Measurements from ENCODE around the gene C16orf95. TPM values are rescaled to one million over a fixed set of nuclear protein-coding genes. Genes with fewer than 3 reads are reported as not detected.
"Not testable (repeated sequence)": the region's sequence is repeated elsewhere in the genome, so short reads cannot be mapped to it uniquely, and the experiment has no call there.

C16orf95 gene
- polyA plus RNA-seq, 3 donors, result 5.3 to 5.4 (median 5.4) TPM

DNA sequence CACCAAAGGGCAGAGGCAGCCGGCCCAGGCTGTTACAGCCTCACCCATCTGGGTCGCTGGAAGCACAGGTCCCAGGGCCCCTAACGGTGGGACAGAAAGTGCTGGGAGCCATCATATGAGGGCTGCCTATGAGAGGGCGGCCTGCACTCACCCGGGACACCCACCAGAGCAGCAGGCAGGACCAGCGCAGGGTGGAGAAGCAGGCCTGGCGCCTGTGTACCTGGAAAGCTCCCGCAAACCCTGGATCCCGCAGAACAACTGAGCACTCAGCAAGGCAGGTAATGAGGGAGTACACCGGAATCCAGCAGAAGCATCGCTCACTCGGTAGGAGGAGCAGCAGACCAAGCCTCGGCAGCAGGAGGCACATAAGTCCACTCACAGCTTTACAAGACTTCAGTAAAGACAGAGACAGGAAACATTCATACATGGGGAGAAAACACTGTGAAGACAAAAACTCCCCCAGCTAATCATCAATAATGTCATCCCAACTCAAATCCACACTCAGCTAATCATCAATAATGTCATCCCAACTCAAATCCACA is 31.5 kb upstream of the C16orf95 start:
- no peak for DNase-seq

DNA sequence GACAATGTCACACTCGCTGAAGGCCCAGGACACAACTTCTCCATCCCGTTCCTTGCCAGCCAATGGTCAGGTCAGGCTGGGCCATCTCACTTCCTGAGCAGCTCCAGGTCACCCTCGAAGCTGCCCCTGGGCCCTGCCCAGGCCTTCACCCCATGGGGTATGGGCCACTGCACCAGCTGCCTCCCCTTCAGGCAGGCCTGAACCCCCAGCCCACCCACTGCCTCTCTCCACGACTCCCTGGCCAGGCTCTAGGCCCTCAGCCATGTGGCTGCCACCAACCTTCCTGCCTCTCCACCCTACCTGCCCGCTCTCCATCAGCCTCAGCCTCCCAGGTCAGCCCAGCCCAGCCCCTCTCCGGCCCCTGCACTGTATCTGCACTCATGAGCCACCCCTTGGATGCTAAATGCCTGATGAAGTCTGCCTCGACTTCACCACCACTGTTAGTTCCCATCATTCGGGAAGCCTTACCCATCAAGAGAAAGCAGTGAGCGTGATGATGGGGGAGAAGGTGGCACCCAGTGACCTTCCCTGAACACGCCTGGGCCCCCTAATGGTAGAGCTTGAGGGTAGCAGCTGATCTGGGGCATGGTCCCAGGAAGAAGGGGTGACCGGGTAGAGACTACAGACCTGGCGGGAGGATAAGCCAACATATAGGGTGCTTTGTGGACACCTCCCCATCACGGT is 30.9 kb upstream of the C16orf95 start:
- no peak for DNase-seq

DNA sequence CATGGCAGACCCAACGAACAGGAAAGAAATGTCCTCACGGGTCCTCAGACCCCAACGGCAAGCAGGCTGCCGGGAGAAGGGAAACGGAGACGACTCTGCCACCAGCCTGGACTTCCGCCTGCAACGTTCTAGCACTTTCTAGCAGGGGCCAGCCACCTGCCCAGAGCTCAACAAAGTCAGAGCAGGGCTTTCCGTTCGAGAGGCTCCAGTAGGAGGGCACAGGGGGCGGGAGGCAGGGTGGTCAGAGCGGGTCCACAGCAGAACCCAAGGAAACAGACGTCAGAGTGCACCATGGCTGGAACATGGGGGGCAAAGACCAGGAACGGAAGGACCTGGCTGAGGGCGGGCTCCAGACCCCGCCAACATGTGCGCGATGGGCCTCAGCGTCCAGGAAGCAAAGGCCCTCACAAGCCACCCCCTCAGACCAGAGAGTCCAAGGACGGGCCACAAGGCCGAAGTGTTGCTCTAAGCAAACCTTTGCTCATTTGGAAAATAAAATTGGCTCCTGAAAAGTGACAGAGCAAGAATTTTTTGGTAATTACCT is 29.4 kb upstream of the C16orf95 start:
- DNase-seq, result no peak

DNA sequence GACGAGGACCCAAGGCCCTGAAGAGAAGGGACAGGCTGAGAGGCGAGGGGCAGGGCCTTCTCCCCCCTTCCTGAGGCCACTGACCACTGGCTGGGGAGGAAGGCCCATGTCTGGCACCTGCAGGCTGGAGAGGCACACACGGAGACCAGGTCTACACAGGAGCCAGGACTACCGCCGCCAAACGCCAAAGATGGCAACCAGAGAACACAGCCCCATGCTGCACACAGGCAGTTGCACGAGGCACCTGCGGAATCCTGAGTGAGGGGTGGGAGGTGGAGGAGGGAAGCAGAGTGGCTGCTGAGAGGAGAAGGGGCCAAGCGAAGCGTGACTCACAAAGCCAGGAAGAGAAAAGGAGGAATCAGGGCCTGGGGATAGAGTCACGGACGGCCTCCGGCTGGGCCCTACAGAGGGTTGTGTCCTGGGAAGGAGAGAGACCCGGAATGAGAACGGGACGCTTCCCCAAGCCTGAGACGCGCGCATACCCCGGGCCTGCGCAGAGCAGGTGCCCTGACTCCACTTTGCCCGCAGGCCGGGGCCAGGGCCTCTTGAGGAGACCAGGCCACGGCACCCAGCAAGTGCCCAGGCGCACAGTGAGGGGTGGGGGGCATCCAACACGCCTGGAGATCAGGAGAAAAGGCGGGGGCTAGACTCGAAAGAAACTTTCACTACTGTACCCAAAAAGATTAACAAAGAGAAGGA is 28.7 kb upstream of the C16orf95 start:
- DNase-seq, result no peak

DNA sequence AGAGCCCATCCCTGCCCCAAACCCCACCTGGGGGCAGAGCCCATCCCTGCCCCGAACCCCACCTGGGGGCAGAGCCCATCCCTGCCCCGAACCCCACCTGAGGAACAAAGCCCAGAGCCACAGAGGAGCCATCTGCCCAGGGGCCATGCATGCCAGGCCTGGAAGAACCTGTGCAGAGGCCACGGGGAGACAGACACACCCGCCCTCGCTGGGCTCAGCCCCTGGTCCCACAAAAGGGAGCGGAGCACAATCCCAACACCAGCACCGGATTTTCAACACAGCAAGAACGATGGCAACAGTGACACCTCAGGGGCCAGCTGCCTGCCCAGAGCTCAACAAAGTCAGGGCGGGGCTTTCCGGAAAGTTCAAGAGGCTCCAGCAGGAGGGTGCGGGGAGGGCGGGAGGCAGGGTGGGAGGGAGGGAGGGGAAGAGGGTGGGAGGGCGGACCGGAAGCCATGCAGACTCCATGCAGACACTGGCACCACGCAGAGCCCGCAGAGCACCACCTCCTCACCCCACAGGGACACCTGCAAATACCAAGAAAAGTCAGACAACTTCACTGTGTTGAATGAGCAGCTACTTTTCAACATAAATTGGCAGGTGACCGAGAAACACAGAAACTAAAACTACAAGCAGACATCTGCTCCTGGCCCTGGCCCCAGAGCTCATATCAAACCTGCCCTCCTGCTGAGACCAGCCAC is 27.9 kb upstream of the C16orf95 start:
- no peak for DNase-seq

DNA sequence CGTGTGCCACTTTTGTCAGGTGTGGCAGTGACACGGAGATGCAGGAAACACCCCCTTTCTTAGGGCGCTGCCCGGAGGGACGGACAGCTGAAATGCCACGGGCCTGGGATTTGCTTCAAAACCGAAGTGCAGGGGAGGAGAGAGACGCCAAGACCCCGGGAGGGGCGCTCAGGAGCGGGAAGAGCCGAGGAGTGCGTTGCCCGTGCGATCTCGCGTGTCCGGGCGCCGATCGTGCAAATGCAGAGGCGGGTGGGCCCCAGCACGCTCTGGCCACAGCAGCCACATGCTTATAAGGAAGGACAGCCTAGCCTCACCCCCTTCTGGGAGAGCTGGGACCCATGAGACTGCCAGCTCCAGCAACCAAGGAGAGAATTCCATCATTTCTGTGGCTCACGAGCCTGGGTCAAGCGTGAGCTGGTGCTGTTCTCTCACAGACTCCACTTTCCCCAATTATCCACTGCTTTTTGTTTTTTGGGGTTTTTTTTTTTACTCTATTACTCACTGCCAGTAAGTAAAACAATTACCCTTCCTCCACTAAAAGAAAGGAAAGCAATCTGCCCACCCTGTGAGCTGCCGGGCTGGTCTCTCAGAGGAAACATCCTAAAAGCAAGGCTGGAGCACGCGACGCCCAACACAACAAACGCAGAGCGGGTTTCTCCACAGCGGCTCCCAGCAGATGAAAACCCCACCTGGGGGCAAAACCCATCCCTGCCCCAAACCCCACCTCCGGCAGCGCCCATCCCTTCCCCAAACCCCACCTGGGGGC is 27.2 kb upstream of the C16orf95 start:
- DNase-seq, result no peak

DNA sequence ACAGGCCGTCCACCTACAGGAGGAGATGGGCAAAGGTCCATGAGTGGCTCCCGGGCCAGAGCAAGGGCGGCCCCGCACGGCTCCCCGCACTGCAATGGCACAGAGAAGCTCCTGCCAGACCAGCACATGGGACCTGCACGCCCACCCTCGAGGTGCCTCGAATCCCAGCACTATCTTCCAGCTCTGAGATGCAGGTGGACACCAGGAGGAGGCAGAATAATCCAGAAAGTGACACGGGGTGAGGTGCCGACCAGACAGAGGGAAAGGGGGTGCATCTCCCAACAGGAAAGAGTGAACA is 26.5 kb upstream of the C16orf95 start:
- DNase-seq, result no peak

DNA sequence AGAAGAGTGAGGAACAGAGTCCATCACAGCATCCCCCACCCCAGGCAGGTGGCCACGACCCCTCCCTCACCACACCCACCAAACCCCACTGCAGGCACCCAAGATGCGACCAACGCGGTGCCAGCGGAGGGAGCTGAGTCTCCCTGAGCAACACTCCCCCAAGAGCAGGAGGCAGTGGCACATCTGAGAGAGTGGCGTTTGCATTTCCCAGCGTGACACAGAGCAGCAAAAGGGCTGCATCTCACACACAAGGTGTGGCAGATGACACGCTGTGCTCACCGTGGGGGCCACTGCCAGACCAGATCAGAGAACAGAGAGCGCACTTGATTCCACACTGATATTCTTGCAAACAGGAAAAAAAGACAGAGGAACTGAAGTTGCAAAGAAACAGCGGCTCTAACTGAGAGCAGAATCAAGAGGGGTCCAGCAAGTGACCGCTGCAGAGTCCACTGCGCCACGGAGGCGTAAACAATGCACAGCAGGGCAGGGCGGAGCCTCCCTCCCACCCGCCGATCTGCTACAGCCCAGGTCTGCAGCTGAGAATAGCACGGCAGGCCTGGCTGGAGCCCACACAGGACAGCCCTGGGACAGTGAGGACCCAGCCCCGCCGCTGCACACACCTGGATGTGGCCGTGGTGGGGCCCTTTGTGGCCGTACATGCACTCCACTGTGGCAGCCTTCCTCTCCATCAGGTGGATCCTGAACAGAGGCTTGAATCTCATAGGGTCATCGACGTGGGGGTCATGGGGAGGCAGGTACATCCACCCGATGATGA is 26.0 kb upstream of the C16orf95 start:
- no peak for DNase-seq

DNA sequence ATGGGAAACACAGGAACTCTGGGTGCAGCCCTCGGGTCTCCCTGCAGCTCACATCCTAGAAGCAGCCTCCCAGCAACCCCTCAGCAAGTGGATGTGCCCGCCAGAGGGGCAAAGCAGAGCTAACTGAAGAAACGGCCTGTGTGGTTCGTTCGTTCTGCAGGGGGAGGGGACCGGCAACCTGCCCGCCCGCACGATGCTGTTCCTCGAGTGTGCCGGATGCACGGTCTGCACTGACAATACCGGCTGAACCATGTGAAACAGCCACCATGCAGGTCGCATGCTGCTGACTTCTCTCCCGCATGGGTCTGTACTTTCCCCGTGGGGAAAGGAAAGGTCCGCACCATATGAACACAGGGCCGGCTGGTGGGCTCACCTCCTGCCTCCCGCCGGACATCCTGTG is 25.3 kb upstream of the C16orf95 start:
- no peak for DNase-seq

DNA sequence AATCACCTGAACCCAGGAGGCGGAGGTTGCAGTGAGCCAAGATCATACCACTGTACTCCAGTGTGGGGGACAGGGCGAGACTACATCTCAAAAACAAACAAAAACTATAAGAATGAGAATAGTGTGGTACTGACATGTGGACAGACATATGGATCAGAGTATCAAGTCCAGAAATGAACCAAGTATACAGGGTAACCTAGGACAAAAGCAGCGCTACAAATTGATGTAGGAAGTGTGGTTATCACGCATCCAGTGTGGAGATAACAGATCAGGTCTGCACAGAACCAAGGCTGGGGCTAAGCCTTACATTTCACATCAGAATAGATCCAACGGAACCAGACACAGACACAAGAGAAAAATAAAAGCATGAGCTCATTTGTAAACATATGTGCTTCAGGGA is 23.0 kb upstream of the C16orf95 start:
- no peak for DNase-seq

DNA sequence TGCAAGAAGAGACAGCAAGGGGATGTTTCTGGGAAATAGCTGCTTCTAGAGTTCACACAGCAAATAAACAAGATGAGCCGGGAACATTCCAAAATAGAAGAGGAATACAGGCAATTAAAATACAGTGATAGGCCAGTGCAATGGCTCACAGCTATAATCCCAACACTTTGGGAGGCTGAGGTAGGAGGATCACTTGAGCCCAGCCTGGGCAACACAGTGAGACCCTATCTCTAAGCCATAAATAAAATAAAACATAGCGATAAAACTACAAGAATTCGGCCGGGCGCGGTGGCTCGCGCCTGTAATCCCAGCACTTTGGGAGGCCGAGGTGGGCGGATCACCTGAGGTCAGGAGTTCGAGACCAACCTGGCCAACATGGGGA is 22.5 kb upstream of the C16orf95 start:
- not testable (repeated sequence) for DNase-seq

DNA sequence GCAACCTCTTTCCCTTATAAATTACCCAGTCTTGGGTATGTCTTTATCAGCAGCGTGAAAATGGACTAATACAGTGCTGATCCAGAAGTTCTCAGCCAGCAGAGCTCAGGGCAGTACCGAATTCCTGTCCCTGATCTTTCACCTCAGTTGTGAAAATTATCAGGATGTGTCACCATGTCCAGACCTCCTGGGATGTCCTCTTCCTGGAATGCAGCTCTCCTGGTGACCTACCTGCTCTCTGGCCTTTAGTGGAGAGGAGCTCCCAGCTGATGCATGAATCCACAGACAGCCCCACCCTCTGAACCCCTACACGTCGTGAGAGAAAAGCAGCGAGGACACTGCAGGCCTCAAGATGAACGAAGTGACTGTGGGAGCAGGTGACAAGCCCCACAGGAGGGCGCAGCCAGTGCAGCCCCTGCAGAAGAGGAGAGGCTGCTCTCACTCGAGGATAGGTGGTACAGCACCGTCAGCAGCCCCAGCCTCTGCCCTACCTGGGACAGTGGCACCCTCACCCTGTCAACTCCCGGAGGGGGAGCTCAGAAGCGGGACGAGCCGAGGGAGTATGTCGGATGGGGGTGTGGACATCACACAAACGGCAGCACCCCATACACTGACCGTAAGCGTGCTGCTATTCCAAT is 22.0 kb upstream of the C16orf95 start:
- DNase-seq, result no peak

DNA sequence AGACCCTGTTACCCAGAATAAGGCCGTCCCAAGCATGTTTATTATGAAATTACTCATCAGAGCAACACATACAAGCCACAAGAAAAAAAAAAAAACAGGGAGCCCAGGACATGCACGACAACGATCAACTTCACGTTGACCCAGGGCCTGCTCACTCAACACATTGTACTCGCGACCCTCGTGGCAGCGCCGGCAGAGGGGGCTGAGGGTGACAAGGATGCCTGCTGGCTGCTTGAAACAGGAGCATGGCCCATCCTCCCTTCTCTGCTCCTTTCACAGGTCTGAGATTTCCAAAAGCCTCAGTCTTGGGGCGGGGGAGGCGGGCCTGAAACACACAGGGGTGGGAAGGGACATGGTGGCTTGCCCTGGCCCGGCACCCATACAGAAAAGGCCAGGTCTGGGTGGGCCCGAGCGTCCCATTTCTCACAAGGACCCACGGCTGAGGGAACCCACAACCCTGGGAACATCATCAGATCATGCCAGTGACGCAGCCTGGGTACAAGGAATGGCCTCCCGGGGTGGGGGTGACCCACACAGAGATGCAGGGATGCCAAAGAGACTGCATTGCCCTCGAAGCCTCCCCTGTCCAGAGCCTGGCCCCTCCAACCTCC is 21.1 kb upstream of the C16orf95 start:
- DNase-seq, result no peak

DNA sequence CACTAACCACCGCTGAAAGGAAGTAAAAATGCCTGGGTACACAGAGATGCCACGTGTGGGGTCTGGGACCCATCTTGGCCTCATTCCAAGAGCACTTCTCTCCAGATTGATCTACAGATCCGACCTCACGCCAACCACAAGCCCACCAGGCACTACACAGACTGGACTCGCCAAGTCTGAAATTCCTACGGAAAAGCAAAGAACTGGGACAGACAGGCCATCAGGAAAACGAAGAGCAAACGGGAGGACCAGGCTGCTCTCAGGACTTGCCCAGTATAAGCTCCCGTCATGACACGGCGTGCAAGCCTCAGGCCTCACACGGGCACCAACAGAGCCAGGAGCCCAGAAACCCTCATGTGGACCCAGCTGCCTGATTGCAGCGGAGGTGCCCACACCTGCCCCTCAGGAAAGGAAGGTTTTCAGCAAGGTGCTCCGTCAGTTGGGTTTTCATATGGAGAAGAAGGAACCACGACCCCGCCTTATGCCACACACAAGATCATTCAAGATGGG is 20.1 kb upstream of the C16orf95 start:
- no peak for DNase-seq

DNA sequence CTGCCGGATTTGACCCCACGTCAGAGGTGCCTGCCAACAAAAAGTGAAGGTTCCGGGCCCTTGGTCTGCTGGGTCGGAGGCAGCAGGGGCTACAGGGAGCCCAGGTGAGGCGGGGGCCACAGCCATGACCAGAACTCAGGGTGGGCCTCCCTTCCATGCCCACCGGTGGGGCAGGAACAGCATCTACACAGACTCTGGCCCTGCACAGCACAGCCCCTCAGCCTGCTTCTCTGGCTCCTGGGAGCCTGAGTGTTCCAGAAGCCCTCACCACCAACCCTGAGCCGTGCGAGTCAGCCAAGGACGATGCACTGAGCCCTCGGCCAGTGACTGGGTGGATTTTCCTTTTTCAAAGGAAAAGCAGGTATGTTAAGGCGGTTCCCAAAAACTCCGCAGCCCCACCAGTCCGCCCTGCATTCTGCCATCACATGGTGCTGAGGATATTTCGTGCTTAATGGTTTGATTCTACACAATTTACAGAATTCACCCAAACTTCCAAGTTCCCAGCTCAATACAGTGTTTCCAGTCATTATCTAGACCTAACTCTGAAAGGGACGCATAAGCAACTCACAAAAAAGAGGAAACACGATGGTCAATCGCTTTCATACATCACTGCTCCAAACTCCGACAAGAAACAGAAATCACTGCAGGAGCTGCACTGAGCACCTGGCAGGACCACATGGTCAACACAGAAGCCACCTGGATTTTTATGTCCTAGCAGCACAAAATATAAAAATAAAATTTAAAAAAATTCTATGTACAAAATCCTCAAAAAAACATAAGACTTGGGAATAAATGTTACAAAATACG is 19.4 kb upstream of the C16orf95 start:
- no peak for DNase-seq

DNA sequence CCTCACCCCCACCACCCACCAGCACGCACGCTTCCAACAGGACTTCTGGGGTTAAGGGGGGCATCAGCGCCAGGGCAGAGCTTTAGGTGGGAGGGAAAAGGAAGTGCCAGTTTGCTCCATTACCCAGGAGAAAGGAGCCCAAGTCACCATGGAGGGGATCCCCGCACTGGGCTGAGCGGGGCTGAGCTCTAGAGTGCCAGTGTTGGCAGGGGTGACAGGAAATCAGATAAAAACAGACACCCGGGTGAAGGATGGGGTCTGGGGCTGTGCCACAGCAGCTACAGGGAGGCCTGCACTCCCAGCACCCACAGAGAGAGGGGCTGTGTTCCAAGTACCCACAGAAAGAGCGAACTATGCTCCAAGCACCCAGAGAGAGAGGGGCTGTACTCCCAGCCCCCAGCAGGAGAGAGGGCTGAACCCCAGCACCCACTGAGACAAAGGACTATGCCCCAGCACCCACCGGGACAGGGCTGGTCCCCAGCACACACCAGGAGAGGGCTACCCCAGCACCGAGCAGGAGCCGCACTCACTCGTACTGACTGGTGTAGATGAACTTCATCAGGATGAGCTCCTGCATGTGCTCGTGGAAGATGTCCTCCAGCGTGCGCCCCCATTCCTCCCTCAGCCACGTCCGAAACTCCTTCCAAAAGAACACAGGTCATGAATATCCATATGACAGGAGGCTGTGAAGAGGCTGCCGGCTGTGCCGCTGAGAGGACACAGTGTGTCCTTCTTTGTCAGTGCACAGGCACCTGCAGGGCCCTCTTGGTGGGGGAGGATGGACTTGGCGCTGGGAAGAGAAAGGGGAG is 18.6 kb upstream of the C16orf95 start:
- DNase-seq, result no peak

DNA sequence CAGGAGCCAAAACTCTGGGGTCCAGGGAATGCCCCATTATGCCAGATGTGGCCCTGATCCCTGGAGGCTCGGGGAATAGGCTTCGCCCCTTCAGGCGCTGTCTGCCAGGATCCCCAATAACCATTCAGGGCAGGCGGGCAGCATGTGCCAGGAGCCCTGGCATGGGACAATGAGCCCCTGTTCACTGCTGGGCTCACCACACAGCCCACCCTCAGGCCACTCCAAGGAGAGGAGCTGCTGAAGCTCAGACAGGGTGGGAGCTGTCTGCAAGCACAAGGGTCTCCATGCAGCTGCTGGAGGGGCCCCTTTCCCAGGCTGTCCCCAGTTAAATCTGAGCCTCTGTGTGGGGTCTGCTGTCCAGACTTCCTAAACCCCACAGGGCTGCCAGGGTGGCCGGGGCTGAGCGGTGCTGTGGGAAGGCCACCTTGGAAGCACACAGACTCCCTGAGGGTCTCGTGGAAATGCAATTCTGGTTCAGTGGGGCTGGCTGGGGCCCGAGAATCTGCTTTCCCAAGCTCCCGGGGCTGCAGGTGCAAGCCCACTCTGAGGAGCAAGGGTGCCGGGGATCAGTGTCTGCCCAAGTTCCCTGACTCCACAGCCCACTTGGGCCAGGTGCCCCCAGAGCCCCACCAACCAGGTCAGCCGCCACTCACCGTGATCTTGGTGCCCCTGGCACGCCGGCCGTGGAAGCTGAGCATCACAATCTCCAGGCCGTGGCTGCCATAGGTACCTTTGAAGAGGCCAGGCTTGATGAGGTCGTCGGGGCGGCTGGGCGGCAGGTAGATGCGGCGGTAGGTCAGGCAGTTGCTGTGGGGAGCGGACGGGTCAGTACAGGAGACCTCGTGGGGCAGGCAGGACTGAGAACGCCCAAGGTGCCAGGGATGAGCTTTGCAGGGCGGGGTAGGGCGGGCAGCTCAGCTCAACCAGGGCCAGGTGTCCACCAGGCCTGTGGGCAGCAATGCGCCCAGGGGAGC is 17.7 kb upstream of the C16orf95 start:
- no peak for DNase-seq
